HepG2 (cell line): Measurements from ENCODE around the gene TP53I3. TPM values are rescaled to one million over a fixed set of nuclear protein-coding genes. Genes with fewer than 3 reads are reported as not detected.

Source experiments
- CHCHD3 ChIP-seq: sonication (generic); formaldehyde crosslinking; IDR thresholded peaks from 2 replicates; pipeline ENCODE4 v1.8.0; 2022; ENCODE audit warnings: mild to moderate bottlenecking, missing genetic modification reagents, moderate library complexity
- IRF1 ChIP-seq: sonication (generic); formaldehyde crosslinking; IDR thresholded peaks from 2 replicates; pipeline ENCODE4 v1.4.0; 2020; ENCODE audit warnings: low read depth, mild to moderate bottlenecking, missing genetic modification reagents
- MATR3 ChIP-seq: sonication (generic); formaldehyde crosslinking; IDR thresholded peaks from 2 replicates; pipeline ENCODE4 v1.4.0; 2020; ENCODE audit warnings: missing genetic modification reagents
- MEIS1 ChIP-seq: sonication (generic); formaldehyde crosslinking; IDR thresholded peaks from 2 replicates; pipeline ENCODE4 v1.9.0; 2021; ENCODE audit warnings: mild to moderate bottlenecking, missing genetic modification reagents, moderate library complexity, borderline replicate concordance
- MTA1 ChIP-seq: sonication (generic); formaldehyde crosslinking; IDR thresholded peaks from 2 replicates; pipeline ENCODE4 v1.4.0; 2020; ENCODE audit warnings: missing genetic modification reagents, mild to moderate bottlenecking, borderline replicate concordance
- NFE2L2 ChIP-seq: fragments of 150-350 bp; IDR thresholded peaks from 2 replicates; pipeline ENCODE4 v1.6.1; 2014; ENCODE audit warnings: low read length
- POLR2G ChIP-seq: fragments of 200-400 bp; formaldehyde crosslinking; IDR thresholded peaks from 2 replicates; pipeline ENCODE4 v1.6.1; 2018; ENCODE audit warnings: mild to moderate bottlenecking, low read depth, low read length, moderate library complexity
- ZBTB37 ChIP-seq: sonication (generic); formaldehyde crosslinking; IDR thresholded peaks from 2 replicates; pipeline ENCODE4 v1.4.0; 2020; ENCODE audit warnings: mild to moderate bottlenecking, missing genetic modification reagents
- ZMAT5 ChIP-seq: sonication (generic); formaldehyde crosslinking; IDR thresholded peaks from 2 replicates; pipeline ENCODE4 v1.5.0; 2020; ENCODE audit warnings: mild to moderate bottlenecking, low read depth, missing genetic modification reagents, borderline replicate concordance
- ZNF232 ChIP-seq: sonication (generic); formaldehyde crosslinking; IDR thresholded peaks from 2 replicates; pipeline ENCODE4 v1.4.0; 2020; ENCODE audit warnings: missing genetic modification reagents, borderline replicate concordance
- ZNF354B ChIP-seq: sonication (generic); formaldehyde crosslinking; IDR thresholded peaks from 2 replicates; pipeline ENCODE4 v1.8.0; 2022; ENCODE audit warnings: mild to moderate bottlenecking, missing genetic modification reagents
- ZNF407 ChIP-seq: sonication (generic); formaldehyde crosslinking; IDR thresholded peaks from one replicate; pipeline ENCODE4 v1.5.1; 2020; ENCODE audit warnings: mild to moderate bottlenecking, missing genetic modification reagents; ENCODE audit errors: not compliant biosample characterization
- ZNF430 ChIP-seq: sonication (generic); formaldehyde crosslinking; IDR thresholded peaks from 2 replicates; pipeline ENCODE4 v1.9.0; 2021; ENCODE audit warnings: mild to moderate bottlenecking, missing genetic modification reagents
- ZNF660 ChIP-seq: sonication (generic); formaldehyde crosslinking; IDR thresholded peaks from 2 replicates; pipeline ENCODE4 v1.5.1; 2020; ENCODE audit warnings: mild to moderate bottlenecking, low read depth, missing genetic modification reagents, borderline replicate concordance
- ZNF704 ChIP-seq: sonication (generic); formaldehyde crosslinking; IDR thresholded peaks from 2 replicates; pipeline ENCODE4 v1.8.1; 2023; ENCODE audit warnings: mild to moderate bottlenecking, inconsistent platforms, moderate library complexity, missing genetic modification reagents, borderline replicate concordance
- ZNF75D ChIP-seq: sonication (generic); formaldehyde crosslinking; IDR thresholded peaks from 2 replicates; pipeline ENCODE4 v1.8.1; 2023; ENCODE audit warnings: missing genetic modification reagents, mild to moderate bottlenecking, borderline replicate concordance
- polyA plus RNA-seq, 8 experiments: library from polyadenylated mRNA; depleted of rRNA in 3 of 8; stranded (reverse) in 7 of 8; unstranded in 1 of 8; fragments of >200 nt; fragmentation: Illumina TruSeq in 4 of 8; extraction: Trizol in 4 of 8; gene quantifications; 2 replicates each; pipeline versions ENCODE4 v1.2.1 to v1.2.3, GENCODE V29; 2011 to 2016; ENCODE audit warnings: low read depth in 4 of 8, missing spikeins in 1 of 8, mixed read lengths in 1 of 8; ENCODE audit not compliant: insufficient read depth in 1 of 8
- total RNA-seq, 5 experiments: library from RNA; depleted of rRNA; stranded (reverse); fragments of >200 nt; fragmentation: Illumina TruSeq; extraction: Trizol; gene quantifications; 2 replicates each; pipeline ENCODE4 v1.2.3, GENCODE V29; 2016; ENCODE audit warnings: low read depth in 1 of 5

TP53I3 gene
- total and polyA plus RNA-seq, 2 of the 13 experiments (the other 11 are each of a cell fraction or from before 2014, with no cell fraction given): 25.0 to 44.1 TPM

GRCh38 chr2:24083567-24084385 lies 858 bp downstream of the TP53I3 start (continued):
- peak; percentile 92 for TF ChIP-seq POLR2G
- TF ChIP-seq CHCHD3 (CRISPR knock-in tag): peak; percentile 91; the same call in 1 of the 2 replicates
- TF ChIP-seq ZNF232 (CRISPR knock-in tag): peak; percentile 73; the same call in 1 of the 2 replicates
- no peak for TF ChIP-seq ZBTB37 (CRISPR knock-in tag)
- peak; percentile 98 for TF ChIP-seq ZNF704
- TF ChIP-seq ZNF354B (CRISPR knock-in tag): no peak; the same call in 1 of the 2 replicates
- TF ChIP-seq ZNF660: no peak
- TF ChIP-seq ZNF407: peak; percentile 96
- TF ChIP-seq ZNF430: no peak; the same call in 1 of the 2 replicates
- no peak for TF ChIP-seq MATR3
- TF ChIP-seq MTA1 (CRISPR knock-in tag): peak; percentile 96; the same call in 1 of the 2 replicates
- no peak for TF ChIP-seq ZMAT5
- TF ChIP-seq MEIS1: no peak
- no peak for TF ChIP-seq NFE2L2
- no peak; the same call in none of the 2 replicates for TF ChIP-seq IRF1 (CRISPR knock-in tag)
- no peak for TF ChIP-seq ZNF75D
